Gastroesophageal sphincter (tissue), 3 donors: ENCODE measurements around the gene PXDN.

Experiments
- EP300 ChIP-seq: sonication (generic); formaldehyde crosslinking; IDR thresholded peaks from one replicate; pipeline ENCODE4 v1.6.1; 2017; ENCODE audit warnings: antibody characterized with exemption, mild to moderate bottlenecking
- POLR2A ChIP-seq, 2 donors: fragments of 450-650 bp; IDR thresholded peaks; one replicate each; pipeline ENCODE4 v1.6.1; 2017; ENCODE audit warnings: antibody characterized with exemption in 2 of 2, mild to moderate bottlenecking in 2 of 2, moderate library complexity in 1 of 2
- POLR2AphosphoS5 ChIP-seq: sonication (generic); formaldehyde crosslinking; IDR thresholded peaks from one replicate; pipeline ENCODE4 v1.6.1; 2017; ENCODE audit warnings: antibody characterized with exemption
- TF ChIP-seq, protein P1 (sequence below), 4 experiments: fragments of 200-600 bp in 2 of 4; fragments of 450-650 bp in 2 of 4; sonication (generic) in 1 of 4; IDR thresholded peaks; one replicate each; pipeline ENCODE4 v1.5.1; 2017 to 2019; ENCODE audit warnings: antibody characterized with exemption in 4 of 4, mild to moderate bottlenecking in 2 of 4, moderate library complexity in 2 of 4

DNA sequence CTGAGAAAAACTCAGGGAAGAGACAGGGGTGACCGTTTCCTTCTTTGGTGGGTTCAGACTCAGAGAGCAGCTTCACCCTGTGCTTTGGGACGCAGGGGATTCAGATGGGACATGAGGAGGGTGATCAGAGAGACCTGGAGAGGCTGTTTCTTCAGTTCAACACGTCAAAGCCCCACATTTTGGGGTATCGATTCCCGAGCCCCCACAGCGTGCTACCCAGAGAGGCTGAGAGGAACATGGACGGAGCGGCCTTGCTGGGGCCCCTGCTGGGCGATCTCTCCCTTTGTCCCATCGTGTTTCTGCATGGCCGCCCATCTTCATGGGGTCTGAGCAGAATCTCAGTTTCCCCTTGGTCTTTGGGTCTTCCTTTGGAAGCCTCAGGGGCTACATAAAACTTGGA is 38.2 kb upstream of the PXDN start:
- TF ChIP-seq, protein P1, sequence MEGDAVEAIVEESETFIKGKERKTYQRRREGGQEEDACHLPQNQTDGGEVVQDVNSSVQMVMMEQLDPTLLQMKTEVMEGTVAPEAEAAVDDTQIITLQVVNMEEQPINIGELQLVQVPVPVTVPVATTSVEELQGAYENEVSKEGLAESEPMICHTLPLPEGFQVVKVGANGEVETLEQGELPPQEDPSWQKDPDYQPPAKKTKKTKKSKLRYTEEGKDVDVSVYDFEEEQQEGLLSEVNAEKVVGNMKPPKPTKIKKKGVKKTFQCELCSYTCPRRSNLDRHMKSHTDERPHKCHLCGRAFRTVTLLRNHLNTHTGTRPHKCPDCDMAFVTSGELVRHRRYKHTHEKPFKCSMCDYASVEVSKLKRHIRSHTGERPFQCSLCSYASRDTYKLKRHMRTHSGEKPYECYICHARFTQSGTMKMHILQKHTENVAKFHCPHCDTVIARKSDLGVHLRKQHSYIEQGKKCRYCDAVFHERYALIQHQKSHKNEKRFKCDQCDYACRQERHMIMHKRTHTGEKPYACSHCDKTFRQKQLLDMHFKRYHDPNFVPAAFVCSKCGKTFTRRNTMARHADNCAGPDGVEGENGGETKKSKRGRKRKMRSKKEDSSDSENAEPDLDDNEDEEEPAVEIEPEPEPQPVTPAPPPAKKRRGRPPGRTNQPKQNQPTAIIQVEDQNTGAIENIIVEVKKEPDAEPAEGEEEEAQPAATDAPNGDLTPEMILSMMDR (IDR thresholded peaks at IDR 0.05) = no peak
- TF ChIP-seq POLR2A (IDR thresholded peaks at IDR 0.05) (no peak), POLR2AphosphoS5 (no peak), EP300 (no peak)
